CD4-positive, alpha-beta T cell treated with Interleukin-6 for 4 hours (primary cell): ENCODE results near the gene HDGFL2.
"Not testable (repeated sequence)": the region's sequence is repeated elsewhere in the genome, so short reads cannot be mapped to it uniquely, and the experiment has no call there.

Experiments
- DNase-seq: peaks from one replicate; pipeline ENCODE4 v3.0.0-alpha.2; 2020; ENCODE audit warnings: mixed read lengths

The HDGFL2 gene

DNA sequence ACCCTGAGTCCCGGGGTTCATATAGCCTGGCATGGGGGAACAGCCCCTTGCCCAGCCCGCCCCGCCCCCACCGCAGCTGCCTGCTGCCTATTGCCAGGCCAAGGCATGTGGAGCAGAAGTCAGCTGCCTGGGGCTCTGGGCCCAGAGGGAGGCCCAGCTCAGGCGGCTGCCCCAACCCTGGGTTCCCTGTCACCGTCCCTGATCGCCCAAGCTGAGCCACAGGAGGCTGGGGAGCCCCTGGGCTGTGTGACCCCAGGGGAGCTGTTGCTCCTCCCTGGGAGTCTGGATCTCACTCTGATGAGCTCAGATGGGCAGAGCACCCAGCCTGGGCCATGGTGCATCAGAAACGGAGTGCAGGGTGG is 44.8 kb downstream of the HDGFL2 start:
- no peak for DNase-seq

DNA sequence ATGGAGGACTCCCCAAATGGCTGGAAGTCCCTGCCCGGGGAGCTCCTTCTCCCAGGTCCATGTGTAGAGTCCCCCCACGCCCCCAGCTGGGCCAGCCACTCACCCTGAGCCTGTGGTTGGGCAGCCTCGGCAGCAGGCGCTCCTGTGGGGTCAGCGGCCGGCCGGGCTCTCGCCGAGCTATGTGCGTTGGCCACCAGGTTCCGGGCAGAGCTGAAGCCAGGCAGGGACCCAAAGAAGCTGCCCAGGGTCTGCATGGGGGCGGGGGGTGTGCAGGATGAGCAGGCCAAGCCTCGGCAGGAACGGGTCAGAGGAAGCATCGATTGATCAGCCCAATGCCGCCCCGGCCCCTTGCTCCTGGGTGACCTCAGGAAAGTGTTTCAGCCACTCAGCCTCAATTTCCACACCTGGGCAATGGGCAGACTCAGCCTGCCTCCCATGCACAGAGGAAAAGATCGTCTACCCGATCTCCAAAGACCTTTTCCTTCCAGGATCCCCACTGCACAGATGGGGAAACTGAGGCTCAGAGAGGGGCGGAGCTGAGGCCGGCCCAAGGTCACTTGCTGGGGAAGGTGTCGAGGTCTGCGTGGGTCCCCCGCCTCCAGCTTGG is 45.5 kb downstream of the HDGFL2 start:
- DNase-seq, result no peak

DNA sequence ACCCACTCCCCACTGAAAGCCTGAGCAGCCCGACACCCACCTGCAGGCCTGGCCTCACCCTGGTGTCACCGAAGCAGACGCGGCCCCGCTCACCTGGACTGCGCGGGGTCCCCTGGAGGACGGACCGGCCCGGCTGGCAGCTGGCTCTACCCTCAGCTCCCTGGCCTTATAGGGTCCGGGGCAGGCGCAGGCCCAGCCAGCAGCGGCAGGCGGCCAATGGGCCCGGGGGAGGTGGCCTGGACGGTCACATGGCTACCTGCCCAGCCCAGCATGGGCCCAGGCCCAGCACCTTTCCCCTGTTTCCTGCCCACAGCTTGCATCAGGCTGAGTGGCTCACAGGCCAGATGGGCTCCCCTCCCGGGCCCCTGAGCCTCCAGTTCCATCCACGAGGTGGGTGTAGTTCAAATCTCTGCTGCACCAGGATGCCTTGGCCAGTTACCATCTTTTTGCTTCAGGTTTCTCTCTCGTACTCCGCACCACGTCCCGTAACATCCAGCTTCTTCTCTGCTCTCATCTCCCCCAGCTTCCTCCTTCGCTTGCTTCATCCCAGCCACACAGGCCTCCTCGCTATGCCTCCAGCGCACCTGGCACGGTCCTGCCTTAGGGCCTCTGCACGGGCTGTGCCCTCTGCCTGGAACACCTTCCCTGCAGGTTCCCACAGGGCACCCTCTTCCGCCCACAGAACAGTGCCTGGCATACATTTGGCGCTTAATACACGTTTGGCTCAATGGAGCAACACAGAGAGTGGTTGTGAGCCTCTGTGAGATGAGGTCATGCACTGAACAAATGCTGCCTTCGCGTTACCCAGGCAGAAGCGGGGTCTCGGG is 46.5 kb downstream of the HDGFL2 start, which contains the start of gene PLIN4:
PLIN4 (minus strand) TSS at position 142 of the 827 bp plus-strand sequence. CDS start 214 bp downstream, outside the sequence.
- DNase-seq, result no peak

DNA sequence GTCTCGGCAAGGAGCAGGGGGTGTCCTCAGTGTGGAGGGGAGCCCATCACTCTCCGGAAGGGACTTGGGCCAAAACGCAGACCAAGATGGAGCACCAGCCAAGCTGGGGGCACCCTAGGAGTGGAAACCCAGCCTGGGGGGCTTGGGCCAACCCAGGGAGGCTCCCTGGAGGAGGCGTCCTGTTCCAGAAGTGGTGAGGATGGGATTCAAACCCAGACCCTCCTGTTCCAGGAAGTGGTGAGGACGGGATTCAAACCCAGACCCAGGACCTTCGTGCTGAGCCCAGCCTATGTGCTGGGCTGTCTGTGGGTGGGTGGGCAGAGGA is 47.0 kb downstream of the HDGFL2 start:
- no peak for DNase-seq

DNA sequence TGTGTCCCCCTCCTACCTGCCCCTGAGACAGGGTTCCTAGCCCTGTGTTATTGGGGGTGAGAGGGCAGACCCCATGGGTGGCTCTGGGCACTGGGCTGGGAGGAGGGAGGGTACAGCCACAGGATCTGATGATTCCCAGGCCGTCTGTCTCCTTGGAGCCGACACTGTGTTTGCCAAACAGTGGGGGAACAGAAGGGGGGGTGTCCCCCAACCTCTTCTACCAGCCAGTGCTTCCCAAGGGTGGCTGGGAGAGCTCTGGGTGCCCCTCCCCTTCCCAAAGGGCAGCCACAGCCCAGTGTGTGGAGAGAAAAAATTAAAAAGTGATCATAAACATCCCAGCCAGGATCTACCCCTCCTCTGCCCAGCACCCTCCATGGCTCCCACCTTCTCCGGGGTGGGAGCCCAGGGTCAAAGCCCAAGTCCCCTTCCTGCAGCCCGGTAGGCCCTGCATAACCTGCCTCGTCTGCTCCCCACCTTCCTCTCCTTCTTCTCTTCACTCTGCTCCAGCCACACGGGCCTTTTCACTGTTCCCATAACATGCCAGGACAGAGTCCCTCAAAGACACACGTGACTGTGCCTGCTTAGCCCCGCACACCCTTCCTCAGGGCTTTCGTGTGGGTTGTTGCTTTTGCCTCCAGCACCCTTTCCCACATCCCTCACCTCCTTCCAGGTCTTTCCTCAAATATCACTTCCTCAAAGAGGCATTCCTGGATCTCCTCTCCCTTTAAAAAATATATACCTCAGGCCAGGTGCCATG is 47.6 kb downstream of the HDGFL2 start:
- DNase-seq, result no peak

DNA sequence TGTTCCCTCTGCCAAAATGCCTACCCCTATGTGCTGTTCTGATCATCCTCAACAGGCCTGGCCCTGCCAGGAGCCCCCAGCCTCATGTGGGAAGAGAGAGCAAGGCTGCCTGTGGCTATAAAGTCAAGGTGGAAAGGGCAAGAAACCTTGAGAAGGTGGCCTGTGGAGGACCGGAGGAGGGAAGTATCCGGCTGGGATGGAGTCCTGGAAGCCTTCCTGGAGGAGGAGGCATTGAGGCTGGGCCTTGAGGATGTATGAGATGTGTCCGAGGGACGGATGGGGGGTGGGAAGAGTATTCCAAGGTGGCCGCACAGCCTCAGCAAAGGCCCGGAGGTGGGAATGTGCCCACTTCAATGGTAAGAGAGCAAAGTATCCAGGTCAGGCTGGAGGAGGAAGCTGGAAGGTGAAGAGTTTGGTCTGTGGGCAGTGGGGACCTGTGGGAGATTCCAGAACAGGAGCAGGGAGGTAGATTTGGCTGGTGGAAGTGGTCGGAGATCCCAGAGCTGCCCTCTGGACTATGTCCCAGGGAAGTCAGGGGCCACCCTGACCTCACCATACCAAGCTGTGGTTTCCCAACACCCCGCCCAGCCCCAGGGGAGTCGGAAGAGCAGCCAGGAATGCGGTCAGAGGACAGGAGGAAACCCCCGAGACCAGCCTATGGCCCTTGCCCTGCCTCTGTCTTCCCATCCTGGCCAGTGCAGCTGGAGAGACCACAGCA is 49.2 kb downstream of the HDGFL2 start:
- no peak for DNase-seq

DNA sequence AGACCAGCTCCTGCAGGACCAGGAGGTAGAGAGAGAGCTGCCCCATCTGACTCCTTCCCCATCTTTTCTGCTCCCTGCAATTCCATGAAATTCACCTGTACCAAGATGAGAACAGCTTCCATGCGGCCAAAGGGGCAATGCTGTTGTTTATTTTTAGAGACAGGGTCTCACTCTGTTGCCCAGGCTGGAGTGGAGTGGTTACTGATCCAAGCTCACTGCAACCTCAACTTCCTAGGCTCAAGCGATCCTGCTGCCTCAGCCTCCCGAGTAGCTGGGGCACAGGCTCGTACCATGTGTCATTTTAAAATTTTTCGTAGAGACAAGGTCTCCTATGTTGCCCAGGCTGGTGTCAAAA is 49.8 kb downstream of the HDGFL2 start:
- DNase-seq, result no peak

DNA sequence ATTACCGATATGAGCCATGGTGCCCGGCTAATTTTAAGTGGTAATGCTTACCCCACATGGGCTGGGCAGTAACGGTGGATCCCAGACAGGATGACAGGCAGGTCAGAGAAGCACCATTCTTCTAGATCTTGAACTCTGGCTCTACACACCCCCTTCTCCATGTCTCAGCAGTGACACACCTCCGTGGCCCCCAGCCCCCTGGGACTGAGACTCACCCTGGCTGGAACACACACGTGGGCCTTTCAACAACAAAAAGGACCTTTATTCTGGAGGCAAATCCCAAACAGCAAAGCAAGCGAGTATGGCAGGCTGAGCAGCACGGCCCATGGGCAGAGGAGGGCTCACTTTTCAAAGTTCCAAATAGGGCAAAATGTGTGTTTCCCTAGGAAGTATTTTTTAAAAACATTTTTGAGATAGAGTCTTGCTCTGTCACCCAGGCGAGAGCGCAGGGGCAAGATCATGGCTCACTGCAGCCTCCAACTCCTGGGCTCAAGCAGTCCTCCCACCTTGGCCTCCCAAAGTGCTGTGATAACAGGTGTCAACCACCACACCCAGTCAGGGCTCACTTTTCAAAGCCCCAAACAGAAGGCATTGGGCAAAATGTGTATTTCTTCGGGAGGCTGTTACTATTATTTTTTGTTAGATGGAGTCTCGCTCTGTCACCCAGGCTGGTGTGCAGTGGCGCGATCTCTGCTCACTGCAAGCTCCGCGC is 50.4 kb downstream of the HDGFL2 start:
- no peak for DNase-seq

DNA sequence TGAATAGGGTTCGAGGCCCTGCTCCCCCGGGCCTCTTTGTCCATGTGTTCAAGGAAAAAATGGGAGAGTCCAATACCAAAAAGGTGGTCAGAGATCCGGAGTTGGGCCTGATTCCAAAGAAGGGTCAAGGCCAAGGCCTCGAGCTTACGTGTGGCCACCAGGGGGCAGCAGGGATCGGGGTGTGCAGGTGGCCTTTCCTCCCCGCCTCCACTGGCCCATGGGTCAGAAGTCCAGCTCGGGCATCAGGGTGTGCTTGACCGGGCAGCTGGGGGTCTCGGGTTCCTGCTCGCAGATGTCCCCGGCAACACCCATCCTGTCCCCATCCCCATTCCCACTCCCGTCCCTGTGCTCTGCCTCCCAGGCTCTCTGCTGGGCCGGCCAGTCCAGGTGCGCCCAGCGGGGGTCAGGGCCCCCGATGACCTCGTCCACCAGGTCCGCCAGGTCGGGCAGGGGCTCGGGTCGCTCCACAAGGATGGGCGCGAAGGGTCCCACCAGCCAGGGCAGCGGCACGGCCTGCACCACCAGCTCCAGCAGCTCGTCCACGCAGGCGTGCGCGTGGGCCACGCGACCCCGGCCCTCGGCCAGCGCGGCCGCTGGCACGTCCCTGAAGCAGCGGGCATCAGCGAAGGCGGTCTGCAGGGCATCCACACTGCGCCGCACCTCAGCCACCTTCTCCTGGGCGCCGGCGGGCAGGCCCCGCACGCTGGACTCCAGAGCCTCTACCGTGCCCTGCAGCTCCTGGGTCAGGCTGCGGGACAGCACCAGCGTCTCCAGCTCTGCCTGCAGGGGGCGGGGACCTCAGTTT is 51.4 kb downstream of the HDGFL2 start:
- peak; percentile 31 for DNase-seq

DNA sequence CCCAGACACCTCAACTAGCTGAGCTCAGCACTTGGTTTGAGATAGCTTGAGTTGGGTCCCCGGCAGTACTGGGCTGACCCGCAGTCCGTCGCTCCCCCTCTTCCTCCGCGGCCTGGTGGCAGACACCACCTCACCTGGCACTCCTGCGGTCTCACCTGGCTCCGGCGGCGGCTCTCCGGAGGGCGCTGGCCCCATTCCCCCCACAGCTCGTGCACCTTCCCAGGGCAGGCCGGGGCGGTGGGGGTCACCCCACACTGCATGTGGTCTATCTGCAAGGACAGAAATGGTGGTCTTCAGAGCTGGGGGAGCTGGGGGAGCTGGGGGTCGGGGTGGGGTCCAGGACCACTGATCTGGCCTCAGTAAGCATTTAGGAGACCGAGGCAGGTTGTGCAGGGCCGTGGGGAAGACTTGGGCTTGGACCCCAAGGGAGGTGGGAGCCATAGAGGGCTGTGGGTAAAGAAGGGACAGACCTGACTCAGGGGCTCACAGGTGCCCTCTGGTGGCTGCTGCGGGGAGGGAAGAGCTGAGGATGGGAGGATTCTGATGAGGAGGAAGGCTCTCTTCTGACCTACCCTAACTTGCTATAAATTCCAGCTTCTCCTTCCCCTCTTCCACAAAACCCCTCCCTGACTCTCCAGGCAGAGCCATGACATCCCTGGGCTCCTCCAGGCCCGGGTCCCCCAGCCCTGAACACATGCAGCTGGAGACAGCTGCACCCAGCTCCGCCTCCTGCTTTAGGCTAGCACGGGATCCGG is 52.9 kb downstream of the HDGFL2 start:
- DNase-seq, result peak; percentile 72

DNA sequence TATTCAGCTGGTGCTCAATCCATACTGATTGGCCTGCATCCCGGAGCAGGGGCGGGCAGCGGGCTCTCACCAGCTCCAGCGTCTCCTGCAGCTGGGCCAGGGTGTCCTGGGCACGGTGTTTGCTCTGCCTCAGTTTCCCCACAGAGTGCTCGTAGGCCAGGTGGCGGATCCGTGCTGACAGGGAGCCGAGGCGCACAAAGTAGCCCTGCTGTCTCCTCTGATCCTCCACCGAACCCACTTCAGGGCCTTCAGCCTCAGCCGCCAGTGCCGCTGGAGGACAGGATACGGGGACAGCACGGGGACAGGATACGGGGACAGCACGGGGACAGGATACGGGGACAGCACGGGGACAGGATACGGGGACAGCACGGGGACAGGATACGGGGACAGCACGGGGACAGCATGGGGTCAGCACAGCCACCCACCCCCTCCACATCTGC is 53.5 kb downstream of the HDGFL2 start:
- DNase-seq, result no peak

DNA sequence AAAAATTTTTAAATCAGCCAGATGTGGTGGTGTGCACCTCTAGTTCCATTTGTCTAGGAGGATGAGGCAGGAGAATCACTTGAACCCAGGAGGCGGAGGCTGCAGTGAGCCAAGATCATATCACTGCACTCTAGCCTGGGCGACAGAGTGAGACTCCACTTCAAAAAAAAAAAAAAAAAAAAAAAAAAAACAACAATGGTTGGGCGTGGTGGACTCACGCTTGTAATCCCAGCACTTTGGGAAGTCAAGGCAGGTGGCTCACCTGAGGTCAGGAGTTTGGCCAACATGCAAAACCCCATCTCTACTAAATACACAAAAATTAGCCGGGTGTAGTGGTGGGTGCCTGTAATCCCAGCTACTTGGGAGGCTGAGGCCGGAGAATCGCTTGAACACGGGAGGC is 55.3 kb downstream of the HDGFL2 start:
- DNase-seq, result not testable (repeated sequence)

DNA sequence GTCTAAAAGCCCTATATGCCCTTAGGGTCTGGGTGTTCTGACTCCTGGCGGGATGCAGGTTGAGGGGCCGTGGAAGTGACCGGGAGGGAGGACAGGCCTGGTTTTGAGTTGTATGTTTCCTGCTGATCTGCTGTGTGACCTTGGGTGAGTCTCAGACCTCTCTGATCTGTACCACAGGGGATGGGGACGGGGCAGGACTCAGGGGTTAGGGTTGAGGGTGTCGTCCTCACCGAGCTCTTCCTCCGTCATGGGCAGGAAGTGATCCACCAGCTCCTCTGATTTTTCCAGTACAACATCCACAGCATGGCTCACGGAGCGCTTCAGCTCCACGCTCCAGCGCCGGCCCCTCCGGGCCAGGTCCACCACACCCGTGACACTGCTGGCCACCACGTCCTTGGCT is 56.7 kb downstream of the HDGFL2 start:
- no peak for DNase-seq

DNA sequence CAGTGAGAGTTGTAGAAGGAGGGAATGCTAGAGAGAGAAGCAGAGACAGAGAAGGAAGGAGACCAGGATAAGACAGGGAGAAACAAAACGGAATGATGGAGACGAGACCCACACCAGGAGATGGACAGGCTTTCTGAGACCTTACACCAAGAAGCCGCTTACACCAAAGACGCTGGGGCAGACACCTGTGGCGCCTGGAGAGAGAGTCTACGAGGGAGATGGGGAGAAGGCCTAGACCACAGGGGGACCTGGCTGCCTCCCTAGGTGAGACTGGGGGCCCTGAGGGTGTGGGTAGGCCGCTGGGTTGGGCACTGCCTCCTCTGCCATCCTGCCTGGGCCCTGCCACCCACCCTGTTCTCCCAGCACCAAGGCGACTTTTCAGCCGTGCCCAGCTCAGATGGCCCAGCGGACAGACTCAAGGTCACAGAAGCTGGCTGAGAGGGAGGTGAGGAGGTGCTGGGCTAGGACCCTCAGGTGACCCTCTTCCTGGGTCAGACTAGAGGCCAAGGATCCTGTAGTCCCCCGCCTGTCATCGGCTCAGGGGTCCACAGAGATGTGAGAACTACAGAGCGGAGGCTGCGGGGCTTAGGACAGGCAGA is 57.9 kb downstream of the HDGFL2 start:
- no peak for DNase-seq

DNA sequence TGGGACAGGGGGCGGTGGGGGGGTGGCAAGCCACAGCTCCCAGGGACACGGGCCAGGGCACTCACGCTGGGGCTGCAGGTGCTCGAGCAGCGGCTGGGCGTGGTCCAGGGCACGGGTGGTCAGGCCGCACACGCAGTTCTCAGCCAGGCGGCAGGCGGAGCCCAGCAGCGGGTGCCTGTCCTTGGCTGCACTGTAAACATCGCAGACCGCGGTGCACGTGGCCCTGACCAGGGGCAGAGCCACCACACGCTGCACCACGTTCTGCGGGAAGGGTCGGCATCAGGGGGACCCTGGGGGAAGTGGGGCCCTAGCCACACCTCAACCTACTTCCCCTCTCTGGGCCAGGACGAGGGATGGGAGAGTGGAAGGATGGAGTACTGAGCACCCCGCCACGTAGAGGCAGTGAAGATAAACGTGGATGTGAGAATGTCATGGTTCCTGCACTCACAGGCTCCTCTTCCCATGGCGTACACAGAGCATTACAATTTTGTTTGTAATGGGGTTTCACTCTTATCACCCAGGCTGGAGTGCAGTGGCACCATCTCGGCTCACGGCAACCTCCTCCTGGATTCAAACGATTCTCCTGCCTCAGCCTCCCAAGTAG is 59.6 kb downstream of the HDGFL2 start:
- no peak for DNase-seq

DNA sequence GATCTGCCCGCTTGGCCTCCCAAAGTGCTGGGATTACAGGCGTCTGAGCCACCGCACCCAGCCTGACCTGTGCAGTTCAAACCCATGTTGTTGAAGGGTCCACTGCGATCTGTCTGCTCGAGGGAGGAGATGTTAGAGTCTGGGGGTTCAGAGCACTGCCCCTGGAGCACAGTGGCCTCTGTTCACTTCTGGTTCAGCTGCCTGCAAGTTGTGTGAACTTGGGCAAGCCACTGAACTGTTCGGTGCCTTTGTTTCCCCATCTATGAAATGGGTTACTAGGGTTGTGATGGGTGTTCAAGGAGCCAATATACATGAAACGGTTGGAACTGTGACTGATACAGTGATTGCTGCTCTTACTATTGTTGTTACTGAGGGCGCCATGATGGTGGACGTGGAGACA is 61.2 kb downstream of the HDGFL2 start:
- DNase-seq, result no peak

DNA sequence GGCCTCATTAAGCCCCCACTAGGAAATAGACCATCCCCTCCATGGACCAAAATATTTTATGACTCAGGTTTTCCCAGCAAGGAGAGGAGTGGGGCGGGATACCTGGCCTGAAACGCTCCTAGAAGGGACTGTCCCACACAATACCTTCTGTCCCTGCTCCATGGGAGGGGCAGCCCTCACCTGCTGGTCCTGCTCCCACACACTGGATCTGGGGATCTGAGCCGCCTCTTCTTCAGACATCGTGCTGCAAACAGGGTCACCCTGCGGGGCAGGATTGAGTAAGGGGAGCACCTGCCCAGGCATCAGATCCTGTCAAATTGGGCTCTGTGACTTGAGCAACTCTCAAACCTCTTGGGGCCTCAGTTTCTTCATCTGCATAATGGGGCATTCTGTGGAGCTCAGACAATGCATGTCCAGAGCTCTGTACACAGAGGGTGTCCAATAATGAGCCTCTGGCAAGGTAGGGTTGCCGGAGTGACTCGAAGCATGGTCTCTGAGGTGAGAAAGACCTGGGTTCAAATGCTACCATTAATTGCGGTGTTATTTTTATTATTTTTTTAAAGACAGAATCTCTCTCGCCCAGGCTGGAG is 61.8 kb downstream of the HDGFL2 start:
- DNase-seq, result no peak

DNA sequence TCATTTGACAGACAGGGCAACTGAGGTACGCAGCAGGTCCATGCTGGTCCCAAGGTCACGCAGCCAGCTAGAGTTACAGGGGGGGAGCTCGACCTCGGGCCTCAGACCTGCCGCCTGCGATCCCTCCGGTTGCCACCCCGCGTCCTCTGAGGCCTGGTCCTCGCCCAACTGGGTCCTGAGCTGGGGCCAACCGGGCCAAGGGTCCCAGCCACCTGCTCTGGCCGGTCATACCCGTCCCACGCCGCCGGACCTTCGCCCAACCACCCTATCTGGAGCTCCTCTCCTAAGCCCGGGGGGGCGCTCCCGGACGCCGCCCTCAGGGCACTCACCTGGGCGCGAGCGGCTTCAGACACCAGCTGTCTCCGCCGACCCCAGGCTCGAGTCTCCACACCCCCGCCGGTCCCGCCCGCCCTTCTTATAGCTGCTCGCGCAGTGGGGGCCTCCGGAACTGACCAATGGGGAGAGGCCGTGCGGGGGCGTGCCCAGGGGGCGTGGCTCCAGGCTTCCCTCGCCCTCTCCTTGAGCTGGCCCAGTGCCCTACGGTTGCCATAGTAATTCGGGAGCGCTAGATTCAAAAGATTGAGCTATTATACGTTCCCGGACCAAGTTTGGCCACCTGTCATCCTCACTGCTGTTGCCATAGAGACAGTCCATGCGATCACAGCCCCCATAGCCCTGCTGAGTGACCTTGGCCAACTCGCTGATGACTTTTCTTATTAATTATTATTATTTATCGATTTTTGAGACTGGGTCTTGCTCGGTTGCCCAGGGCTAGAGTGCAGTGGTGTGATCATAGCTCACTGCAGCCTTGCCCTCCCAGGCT is 63.0 kb downstream of the HDGFL2 start, which contains the start of gene PLIN5:
PLIN5 (minus strand) TSS at position 389 of the 823 bp plus-strand sequence. CDS start 1,150 bp downstream, outside the sequence.
- peak; percentile 52 for DNase-seq

DNA sequence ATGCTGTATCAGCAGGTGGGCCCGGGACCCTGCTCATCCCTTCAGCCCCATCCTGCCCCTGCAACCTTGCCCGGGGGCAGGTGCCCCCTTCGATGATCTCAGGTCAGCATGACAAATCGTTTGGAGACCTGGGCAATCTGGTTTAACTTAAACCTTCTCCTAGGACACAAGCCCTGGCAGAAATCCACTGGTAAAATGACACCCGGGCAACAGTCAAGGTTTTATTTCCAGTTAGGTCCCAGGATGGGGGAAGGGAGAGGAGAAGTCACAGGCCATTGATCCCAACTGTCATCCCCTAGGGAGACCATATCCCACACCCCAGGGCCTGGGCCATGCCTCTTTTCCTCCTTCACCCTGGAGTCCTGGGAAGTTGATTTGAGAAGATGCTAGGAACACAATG is 64.7 kb downstream of the HDGFL2 start:
- DNase-seq, result no peak
